ENCODE measurements around the gene CD68. TPM values are rescaled to one million over a fixed set of nuclear protein-coding genes. Genes with fewer than 3 reads are reported as not detected.

CD68 gene
- total RNA-seq, 2 experiments from 2014 or later = 9.2 to 13.7 TPM

DNA sequence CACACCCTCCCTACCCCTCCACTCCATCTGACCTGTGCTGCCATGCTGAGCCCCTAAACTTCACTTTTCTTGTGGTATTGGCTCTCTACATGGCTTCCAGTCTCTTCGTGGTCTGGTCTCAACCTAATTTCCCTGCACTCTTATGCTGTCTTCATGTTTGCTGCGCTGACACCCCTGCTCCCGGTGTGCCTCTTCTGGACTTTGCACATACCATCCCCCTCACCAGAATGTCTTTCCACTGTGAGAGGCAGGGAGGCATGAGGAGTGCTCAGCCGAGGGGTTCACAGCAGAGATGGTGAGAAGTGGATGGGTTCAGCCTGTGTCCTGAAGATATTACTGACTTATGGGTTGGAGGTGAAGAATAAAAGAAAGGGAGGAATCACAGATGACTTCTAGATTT, 28.0 kb upstream of the CD68 start:
- no peak for ATAC-seq
- ChIA-PET POLR2A (no interaction called here), CTCF (interaction anchor here (0.7 to 1.7 kb wide), 4 partner anchors 9 to 523 kb away, joined by 3 to 11 read pairs (median 6); partner anchors contain the start of gene SENP3)
- Mint-ChIP-seq H3K27ac (peak overlapping the region; percentile 16), H3K4me3 (no peak overlapping the region), H3K27me3 (no peaks in the 10 kb centered on the region), H3K36me3 (ENCODE audit: low read depth) (peaks cover 6% of the 10 kb centered on the region), H3K9me3 (ENCODE audit: low read depth) (no peaks in the 10 kb centered on the region), H3K4me1 (peaks cover 55% of the 10 kb centered on the region)
- intact Hi-C loops (cut with DNase I, micrococcal nuclease) = no loop called here
- no peak for DNase-seq

GRCh38 chr17:7552621-7553051, 26.8 kb upstream of the CD68 start:
- intact Hi-C loops (cut with DNase I, micrococcal nuclease) = no loop called here
- POLR2A ChIA-PET = interaction anchor here (0.6 to 0.9 kb wide), 4 partner anchors 22 to 63 kb away, joined by 3 to 8 read pairs (median 6); partner anchors contain the start of gene CD68

DNA sequence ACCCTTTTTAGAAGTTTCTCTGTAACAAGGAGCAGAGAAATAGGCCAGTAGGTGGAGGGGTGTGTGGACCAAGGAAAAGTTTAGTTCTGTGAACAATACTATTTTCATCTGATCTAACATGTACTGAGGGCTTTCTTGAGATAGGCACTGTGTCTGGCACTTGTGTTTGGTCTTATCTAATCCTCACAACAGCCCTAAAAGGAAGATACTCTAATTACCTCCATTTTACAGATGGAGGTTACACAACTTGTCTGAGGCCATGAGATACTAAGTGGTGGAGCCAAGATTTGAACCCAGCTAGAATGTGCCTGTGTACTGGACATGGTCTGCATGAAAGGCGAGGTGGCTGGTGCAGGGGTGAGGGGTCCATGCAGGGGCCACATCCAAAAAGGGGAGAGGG, 26.1 kb upstream of the CD68 start:
- H3K4me1 Mint-ChIP-seq = peaks cover 57% of the 10 kb centered on the region
- intact Hi-C loops (cut with DNase I, micrococcal nuclease) = no loop called here
- CTCF ChIA-PET = interaction anchor here (1.1 kb wide), 1 partner anchor 32 kb away, joined by 3 read pairs; no protein-coding TSS in a partner anchor
- no peaks in the 10 kb centered on the region for H3K27me3 Mint-ChIP-seq
- POLR2A ChIA-PET = no interaction called here
- DNase-seq = no peak
- no peaks in the 10 kb centered on the region for H3K9me3 Mint-ChIP-seq (ENCODE audit: low read depth)
- no peak for ATAC-seq
- H3K27ac Mint-ChIP-seq = peak overlapping the region; percentile 89
- H3K36me3 Mint-ChIP-seq (ENCODE audit: low read depth) = peaks cover 6% of the 10 kb centered on the region
- H3K4me3 Mint-ChIP-seq = no peak overlapping the region

More at GRCh38 chr17:7552621-7553051, 26.8 kb upstream of the CD68 start:
- Mint-ChIP-seq H3K4me1 (peaks cover 55% of the 10 kb centered on the region), H3K4me3 (peak overlapping the region; percentile 31), H3K27ac (peak overlapping the region; percentile 89), H3K36me3 (ENCODE audit: low read depth) (peaks cover 6% of the 10 kb centered on the region), H3K27me3 (no peaks in the 10 kb centered on the region), H3K9me3 (ENCODE audit: low read depth) (no peaks in the 10 kb centered on the region)
- DNase-seq (peak; percentile 58), ATAC-seq (peak; percentile 79)
- CTCF ChIA-PET = interaction anchor here (0.6 to 1.7 kb wide), 7 partner anchors 8 to 521 kb away, joined by 3 to 11 read pairs (median 4); partner anchors contain the start of gene SENP3

DNA sequence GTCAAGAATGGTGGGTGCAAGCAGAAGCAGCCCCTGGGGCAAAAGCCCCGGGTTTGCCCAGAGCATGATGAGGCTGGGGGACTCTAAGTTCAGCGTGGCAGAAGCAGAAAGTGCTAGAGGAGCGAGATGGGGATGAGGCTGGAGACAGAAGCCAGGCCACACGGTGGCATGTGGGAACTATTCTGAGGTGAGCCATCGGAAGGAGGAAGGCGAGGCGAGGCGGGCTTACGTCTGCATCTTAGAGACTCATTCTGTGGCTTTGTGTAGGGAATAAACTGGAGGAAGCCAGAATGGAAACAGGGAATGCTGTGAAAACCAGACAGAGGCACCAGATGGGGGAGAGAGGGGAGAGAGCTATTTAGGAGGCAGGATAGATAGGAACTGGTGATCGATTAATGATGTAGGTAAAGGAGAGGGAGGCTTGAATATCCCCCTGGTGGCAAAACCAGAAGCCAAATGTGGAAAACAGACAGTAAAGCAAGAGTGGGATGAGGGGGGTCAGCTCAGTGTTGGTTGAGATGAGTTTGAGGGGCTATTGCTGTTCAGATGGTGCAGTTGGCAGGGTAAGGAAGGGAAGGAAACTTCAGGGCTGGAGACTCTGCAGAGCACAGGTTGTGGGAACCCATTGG, 24.0 kb upstream of the CD68 start:
- DNase-seq = no peak
- no peaks in the 10 kb centered on the region for H3K9me3 Mint-ChIP-seq (ENCODE audit: low read depth)
- H3K27me3 Mint-ChIP-seq = no peaks in the 10 kb centered on the region
- ChIA-PET CTCF (interaction anchor here (0.6 kb wide), 1 partner anchor 116 kb away, joined by 5 read pairs; no protein-coding TSS in a partner anchor), POLR2A (interaction anchor here (0.7 kb wide), 1 partner anchor 89 kb away, joined by 4 read pairs; no protein-coding TSS in a partner anchor)
- no peak for ATAC-seq
- peaks cover 6% of the 10 kb centered on the region for H3K36me3 Mint-ChIP-seq (ENCODE audit: low read depth)
- H3K4me1 Mint-ChIP-seq = peaks cover 59% of the 10 kb centered on the region
- H3K27ac Mint-ChIP-seq = no peak overlapping the region
- no peak overlapping the region for H3K4me3 Mint-ChIP-seq
- intact Hi-C loops (cut with DNase I, micrococcal nuclease) = no loop called here

DNA sequence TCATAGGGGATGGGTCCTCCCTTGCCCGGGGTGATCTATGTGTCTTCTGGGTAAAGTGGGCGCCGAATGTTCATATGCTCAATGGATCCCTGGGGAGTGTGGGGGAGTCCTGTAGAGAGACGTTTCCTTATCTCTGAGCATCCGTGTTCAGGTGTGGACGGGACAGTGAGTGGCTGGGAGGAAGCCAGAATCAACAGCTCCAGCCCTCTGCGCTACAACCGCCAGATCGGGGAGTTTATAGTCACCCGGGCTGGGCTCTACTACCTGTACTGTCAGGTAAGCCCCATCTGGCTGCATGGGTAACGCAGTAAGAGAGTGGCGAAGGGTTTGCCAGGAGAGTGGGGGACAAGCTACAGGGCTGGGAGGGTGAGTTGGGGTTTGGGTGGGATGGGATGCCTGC, 22.8 kb upstream of the CD68 start:
- Mint-ChIP-seq H3K9me3 (ENCODE audit: low read depth) (no peaks in the 10 kb centered on the region), H3K27me3 (no peaks in the 10 kb centered on the region), H3K4me1 (peaks cover 54% of the 10 kb centered on the region), H3K36me3 (ENCODE audit: low read depth) (peaks cover 6% of the 10 kb centered on the region), H3K4me3 (no peak overlapping the region), H3K27ac (no peak overlapping the region)
- ChIA-PET POLR2A (no interaction called here), CTCF (interaction anchor here (0.6 to 1.8 kb wide), 3 partner anchors 30 to 221 kb away, joined by 3 to 7 read pairs (median 4); no protein-coding TSS in a partner anchor)
- intact Hi-C loops (cut with DNase I, micrococcal nuclease) = no loop called here
- no peak for DNase-seq
- no peak for ATAC-seq

DNA sequence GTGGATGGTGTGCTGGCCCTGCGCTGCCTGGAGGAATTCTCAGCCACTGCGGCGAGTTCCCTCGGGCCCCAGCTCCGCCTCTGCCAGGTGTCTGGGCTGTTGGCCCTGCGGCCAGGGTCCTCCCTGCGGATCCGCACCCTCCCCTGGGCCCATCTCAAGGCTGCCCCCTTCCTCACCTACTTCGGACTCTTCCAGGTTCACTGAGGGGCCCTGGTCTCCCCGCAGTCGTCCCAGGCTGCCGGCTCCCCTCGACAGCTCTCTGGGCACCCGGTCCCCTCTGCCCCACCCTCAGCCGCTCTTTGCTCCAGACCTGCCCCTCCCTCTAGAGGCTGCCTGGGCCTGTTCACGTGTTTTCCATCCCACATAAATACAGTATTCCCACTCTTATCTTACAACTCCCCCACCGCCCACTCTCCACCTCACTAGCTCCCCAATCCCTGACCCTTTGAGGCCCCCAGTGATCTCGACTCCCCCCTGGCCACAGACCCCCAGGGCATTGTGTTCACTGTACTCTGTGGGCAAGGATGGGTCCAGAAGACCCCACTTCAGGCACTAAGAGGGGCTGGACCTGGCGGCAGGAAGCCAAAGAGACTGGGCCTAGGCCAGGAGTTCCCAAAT, 22.2 kb upstream of the CD68 start:
- ATAC-seq = no peak
- peaks cover 49% of the 10 kb centered on the region for H3K4me1 Mint-ChIP-seq
- H3K9me3 Mint-ChIP-seq (ENCODE audit: low read depth) = no peaks in the 10 kb centered on the region
- intact Hi-C loops (cut with DNase I, micrococcal nuclease) = no loop called here
- no peaks in the 10 kb centered on the region for H3K27me3 Mint-ChIP-seq
- H3K27ac Mint-ChIP-seq = no peak overlapping the region
- peaks cover 6% of the 10 kb centered on the region for H3K36me3 Mint-ChIP-seq (ENCODE audit: low read depth)
- ChIA-PET CTCF (interaction anchor here (0.6 to 1.9 kb wide), 8 partner anchors 9 to 222 kb away, joined by 3 to 7 read pairs (median 4); no protein-coding TSS in a partner anchor), POLR2A (interaction anchor here (0.6 kb wide), 1 partner anchor 81 kb away, joined by 3 read pairs; no protein-coding TSS in a partner anchor)
- no peak overlapping the region for H3K4me3 Mint-ChIP-seq
- no peak for DNase-seq

DNA sequence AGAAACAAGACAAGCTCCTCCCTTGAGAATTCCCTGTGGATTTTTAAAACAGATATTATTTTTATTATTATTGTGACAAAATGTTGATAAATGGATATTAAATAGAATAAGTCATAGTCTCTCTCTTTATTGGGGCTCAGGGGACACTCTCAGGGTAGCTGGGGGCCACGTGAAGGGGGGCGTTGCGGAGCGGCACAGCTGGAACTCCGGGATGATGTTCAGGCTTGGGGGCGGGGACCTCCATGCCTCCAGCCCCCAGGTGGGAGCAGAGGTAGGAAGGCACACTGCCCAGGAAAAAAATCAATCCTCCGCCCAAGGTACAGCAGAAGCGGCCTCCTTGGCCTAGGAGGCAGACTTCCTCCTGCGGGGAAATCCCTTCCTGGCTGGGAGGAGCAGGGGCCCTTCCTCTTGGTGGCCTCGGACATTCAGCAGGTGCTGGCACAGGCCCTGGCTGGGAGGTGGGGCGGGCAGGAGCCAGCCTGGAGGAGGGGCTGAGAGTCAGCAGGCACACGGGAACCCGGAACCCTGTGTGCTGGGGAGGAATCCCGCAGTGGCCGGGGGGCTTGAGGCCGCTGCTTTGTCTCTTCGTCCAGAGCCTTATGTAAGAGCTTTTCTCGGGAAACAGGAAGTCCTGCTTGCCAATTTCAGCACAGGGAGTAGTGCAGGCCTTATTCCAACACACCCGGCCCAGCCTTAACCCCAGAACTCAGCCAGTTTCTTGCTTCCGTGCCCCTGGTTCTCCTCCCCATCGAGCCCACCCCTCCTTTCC, 21.5 kb upstream of the CD68 start:
- intact Hi-C loops (cut with DNase I, micrococcal nuclease) = no loop called here
- DNase-seq = peak; percentile 36
- ChIA-PET CTCF (interaction anchor here (0.5 to 1.9 kb wide), 8 partner anchors 31 to 500 kb away, joined by 3 to 7 read pairs (median 4); no protein-coding TSS in a partner anchor), POLR2A (interaction anchor here (0.6 kb wide), 1 partner anchor 81 kb away, joined by 3 read pairs; no protein-coding TSS in a partner anchor)
- H3K4me3 Mint-ChIP-seq = peak overlapping the region; percentile 37
- no peaks in the 10 kb centered on the region for H3K9me3 Mint-ChIP-seq (ENCODE audit: low read depth)
- no peaks in the 10 kb centered on the region for H3K27me3 Mint-ChIP-seq
- H3K36me3 Mint-ChIP-seq (ENCODE audit: low read depth) = peaks cover 11% of the 10 kb centered on the region
- ATAC-seq = no peak
- H3K4me1 Mint-ChIP-seq = peaks cover 49% of the 10 kb centered on the region
- peak overlapping the region; percentile 68 for H3K27ac Mint-ChIP-seq

- H3K27me3 Mint-ChIP-seq = no peaks in the 10 kb centered on the region
- ATAC-seq (no peak), DNase-seq (peak; percentile 19)
- ChIA-PET CTCF (interaction anchor here (0.5 to 2.8 kb wide), 7 partner anchors 31 to 501 kb away, joined by 3 to 26 read pairs (median 4); no protein-coding TSS in a partner anchor), POLR2A (no interaction called here)
- H3K27ac Mint-ChIP-seq = peak within 1 kb of the TSS; percentile 68
- peak within 1 kb of the TSS; percentile 37 for H3K4me3 Mint-ChIP-seq
- peaks cover 9% of the 10 kb centered on the region for H3K36me3 Mint-ChIP-seq (ENCODE audit: low read depth)
- H3K9me3 Mint-ChIP-seq (ENCODE audit: low read depth) = no peaks in the 10 kb centered on the region
- peaks cover 43% of the 10 kb centered on the region for H3K4me1 Mint-ChIP-seq
- intact Hi-C loops (cut with DNase I, micrococcal nuclease) = no loop called here
These were observed 20.7 kb upstream of the CD68 start, which contains the start of gene TNFSF13 for GRCh38 chr17:7558544-7559319. TNFSF13 (plus strand) TSS chr17:7558750; CDS start chr17:7559040, 290 bp downstream.

- Mint-ChIP-seq H3K4me3 (no peak overlapping the region), H3K36me3 (ENCODE audit: low read depth) (peaks cover 13% of the 10 kb centered on the region), H3K4me1 (peaks cover 48% of the 10 kb centered on the region), H3K27me3 (no peaks in the 10 kb centered on the region), H3K9me3 (ENCODE audit: low read depth) (no peaks in the 10 kb centered on the region), H3K27ac (no peak overlapping the region)
- intact Hi-C loops (cut with DNase I, micrococcal nuclease) = loop anchor here in 1 of 2 experiments (2.0 kb wide), 2 partner anchors 37 to 205 kb away; partner anchors contain the start of gene TMEM95
- ChIA-PET CTCF (interaction anchor here (0.5 to 3.1 kb wide), 35 partner anchors 7 to 516 kb away, joined by 3 to 70 read pairs (median 6); partner anchors contain the start of genes CD68, FXR2, MPDU1 and SAT2), POLR2A (interaction anchor here (1.1 to 1.5 kb wide), 4 partner anchors 10 to 73 kb away, joined by 3 to 4 read pairs (median 4); no protein-coding TSS in a partner anchor)
- ATAC-seq (no peak), DNase-seq (no peak)
These were observed 19.9 kb upstream of the CD68 start for GRCh38 chr17:7559320-7560171.
